ENCODE measurements around the gene TOMM70.

Gene TOMM70

DNA sequence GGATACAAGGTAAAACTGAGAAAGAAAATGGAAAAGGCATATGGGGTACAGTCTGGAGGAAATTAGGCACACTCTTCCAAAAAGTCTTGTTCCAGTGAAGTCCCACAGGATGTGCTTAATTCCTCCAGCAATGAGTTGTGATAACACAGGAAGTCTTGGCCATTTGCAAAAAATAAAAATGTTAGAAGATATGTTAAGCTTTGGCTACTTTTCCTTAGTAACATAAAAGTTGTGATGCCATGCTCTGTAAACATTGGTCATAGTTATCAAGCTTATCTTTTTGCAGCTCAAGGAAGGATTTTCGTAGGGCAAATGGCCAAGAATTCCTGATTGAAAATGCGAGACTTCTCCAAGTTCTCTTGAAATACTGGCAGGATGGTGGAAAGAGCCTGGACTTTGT, 26.8 kb upstream of the TOMM70 start:
- no peak for TF ChIP-seq CTCF (IDR thresholded peaks at IDR 0.05; ENCODE audit: insufficient read depth, low read length, poor library complexity, severe bottlenecking)
- no peak for TF ChIP-seq EZH2phosphoT487 (conservative IDR thresholded peaks at IDR 0.05; ENCODE audit: low read length)

GRCh38 chr3:100426067-100426682, 25.3 kb upstream of the TOMM70 start:
- Histone ChIP-seq H3K9ac (ENCODE audit: low read length) (no peak overlapping the region), H3K9me2 (replicated peaks; ENCODE audit: insufficient read depth, low read length) (no peaks in the 10 kb centered on the region), H4K20me1 (ENCODE audit: low read depth, low read length) (no peaks in the 10 kb centered on the region), H3K36me3 (ENCODE audit: low read length) (no peaks in the 10 kb centered on the region), H3K79me2 (ENCODE audit: insufficient read depth, low read length) (no peaks in the 10 kb centered on the region), H3K27me3 (ENCODE audit: low read length) (no peaks in the 10 kb centered on the region), H2AFZ (ENCODE audit: low read depth, low read length, severe bottlenecking) (no peak overlapping the region), H3K4me2 (ENCODE audit: low read depth, low read length, poor library complexity, severe bottlenecking) (no peak overlapping the region), H3K27ac (ENCODE audit: low read depth, low read length) (no peak overlapping the region), H3F3A (ENCODE audit: insufficient read depth) (no peaks in the 10 kb centered on the region), H3K9me3 (ENCODE audit: insufficient read depth, low read length) (no peaks in the 10 kb centered on the region), H3K4me3 (ENCODE audit: insufficient read depth, low read length, poor library complexity, severe bottlenecking) (no peak overlapping the region)
- TF ChIP-seq CTCF (IDR thresholded peaks at IDR 0.05; ENCODE audit: insufficient read depth, low read length, poor library complexity, severe bottlenecking) (no peak), EZH2phosphoT487 (conservative IDR thresholded peaks at IDR 0.05; ENCODE audit: low read length) (no peak)

More for the DNA sequence above, 26.8 kb upstream of the TOMM70 start:
- Histone ChIP-seq H3K4me3 (ENCODE audit: insufficient read depth, low read length, poor library complexity, severe bottlenecking) (no peak overlapping the region), H3K36me3 (ENCODE audit: low read length) (no peaks in the 10 kb centered on the region), H3K4me2 (ENCODE audit: low read depth, low read length, poor library complexity, severe bottlenecking) (no peak overlapping the region), H3K27me3 (ENCODE audit: low read length) (no peaks in the 10 kb centered on the region), H3K9me3 (ENCODE audit: insufficient read depth, low read length) (no peaks in the 10 kb centered on the region), H3K27ac (ENCODE audit: low read depth, low read length) (no peak overlapping the region), H3K79me2 (ENCODE audit: insufficient read depth, low read length) (no peaks in the 10 kb centered on the region), H4K20me1 (ENCODE audit: low read depth, low read length) (no peaks in the 10 kb centered on the region), H3K9me2 (replicated peaks; ENCODE audit: insufficient read depth, low read length) (no peaks in the 10 kb centered on the region; the same call in 1 of the 2 replicates), H3F3A (ENCODE audit: insufficient read depth) (no peaks in the 10 kb centered on the region), H3K9ac (ENCODE audit: low read length) (no peak overlapping the region), H2AFZ (ENCODE audit: low read depth, low read length, severe bottlenecking) (no peak overlapping the region)

GRCh38 chr3:100425316-100425715, 24.4 kb upstream of the TOMM70 start:
- TF ChIP-seq CTCF (IDR thresholded peaks at IDR 0.05; ENCODE audit: insufficient read depth, low read length, poor library complexity, severe bottlenecking) (no peak), EZH2phosphoT487 (conservative IDR thresholded peaks at IDR 0.05; ENCODE audit: low read length) (no peak)
- Histone ChIP-seq H3K9me2 (replicated peaks; ENCODE audit: insufficient read depth, low read length) (no peaks in the 10 kb centered on the region), H3K27ac (ENCODE audit: low read depth, low read length) (no peak overlapping the region), H2AFZ (ENCODE audit: low read depth, low read length, severe bottlenecking) (no peak overlapping the region), H3K79me2 (ENCODE audit: insufficient read depth, low read length) (no peaks in the 10 kb centered on the region), H3K4me3 (ENCODE audit: insufficient read depth, low read length, poor library complexity, severe bottlenecking) (no peak overlapping the region), H3K27me3 (ENCODE audit: low read length) (no peaks in the 10 kb centered on the region), H3K36me3 (ENCODE audit: low read length) (no peaks in the 10 kb centered on the region), H4K20me1 (ENCODE audit: low read depth, low read length) (no peaks in the 10 kb centered on the region), H3K9me3 (ENCODE audit: insufficient read depth, low read length) (no peaks in the 10 kb centered on the region), H3F3A (ENCODE audit: insufficient read depth) (no peaks in the 10 kb centered on the region), H3K4me2 (ENCODE audit: low read depth, low read length, poor library complexity, severe bottlenecking) (no peak overlapping the region), H3K9ac (ENCODE audit: low read length) (no peak overlapping the region)

Data from SU-DHL-6 (cell line).